HEK293 (cell line): ENCODE results near the gene AIPL1.

Experiments
- CTCF ChIA-PET: fragments of 350-600 bp; formaldehyde crosslinking; extraction: SDS; loops from one replicate; lab custom pipeline; 2021; ENCODE audit warnings: antibody characterized with exemption; lab: Yijun Ruan, JAX
- POLR2A ChIA-PET: fragments of 300-600 bp; formaldehyde crosslinking; extraction: SDS; loops from one replicate; lab custom pipeline; 2020; ENCODE audit warnings: antibody characterized with exemption, inconsistent platforms; lab: Yijun Ruan, JAX
- H3K27ac ChIP-seq: fragments of 200-500 bp; sonication (Bioruptor generic); 2 replicates; pipeline ENCODE4 v1.5.1; 2014; ENCODE audit warnings: low read depth, low read length, control low read depth, inconsistent platforms; ENCODE audit errors: extremely low read depth
- H3K36me3 ChIP-seq, 2 experiments: fragments of 200-500 bp in 1 of 2; sonication (Bioruptor generic) in 1 of 2; 1 replicate in 1 of 2; 2 replicates in 1 of 2; pipeline ENCODE4 v1.5.1; 2014 to 2017; ENCODE audit warnings: inconsistent platforms in 2 of 2, low read length in 2 of 2; ENCODE audit not compliant: control insufficient read depth in 2 of 2, insufficient read depth in 1 of 2
- H3K4me1 ChIP-seq: fragments of 200-500 bp; sonication (Bioruptor generic); 2 replicates; pipeline ENCODE4 v1.5.1; 2014; ENCODE audit warnings: mild to moderate bottlenecking, low read length, inconsistent platforms; ENCODE audit not compliant: control insufficient read depth, insufficient read depth
- H3K4me3 ChIP-seq: 2 replicates; pipeline ENCODE4 v1.5.1; 2011; ENCODE audit warnings: low read depth, mild to moderate bottlenecking, control low read depth, low read length, moderate library complexity
- H3K9me3 ChIP-seq: fragments of 200-500 bp; sonication (Bioruptor generic); 2 replicates; pipeline ENCODE4 v1.5.1; 2014; ENCODE audit warnings: low read depth, low read length, inconsistent platforms; ENCODE audit not compliant: control insufficient read depth, insufficient read depth
- ATF2 ChIP-seq: fragments of 450-650 bp; formaldehyde crosslinking; IDR thresholded peaks from 2 replicates; pipeline ENCODE4 v1.5.1; 2016; ENCODE audit warnings: missing biosample characterization, missing genetic modification characterization, low read depth
- EGR2 ChIP-seq: fragments of 450-650 bp; formaldehyde crosslinking; IDR thresholded peaks from 2 replicates; pipeline ENCODE4 v1.5.1; 2016; ENCODE audit warnings: low read depth, missing biosample characterization, missing genetic modification characterization
- GLIS1 ChIP-seq: fragments of 450-650 bp; formaldehyde crosslinking; IDR thresholded peaks from 2 replicates; pipeline ENCODE4 v1.5.1; 2016; ENCODE audit warnings: missing biosample characterization, missing genetic modification characterization
- KLF7 ChIP-seq: fragments of 450-650 bp; formaldehyde crosslinking; IDR thresholded peaks from 2 replicates; pipeline ENCODE4 v1.5.1; 2016; ENCODE audit warnings: missing biosample characterization, missing genetic modification characterization, borderline replicate concordance
- OVOL3 ChIP-seq: fragments of 450-650 bp; formaldehyde crosslinking; IDR thresholded peaks from 2 replicates; pipeline ENCODE4 v1.5.1; 2016; ENCODE audit warnings: missing biosample characterization, missing genetic modification characterization
- PRDM1 ChIP-seq: fragments of 450-650 bp; formaldehyde crosslinking; IDR thresholded peaks from 2 replicates; pipeline ENCODE4; 2016; ENCODE audit warnings: missing biosample characterization, missing genetic modification characterization
- RBAK ChIP-seq: fragments of 450-650 bp; formaldehyde crosslinking; IDR thresholded peaks from 2 replicates; pipeline ENCODE4 v1.5.1; 2016; ENCODE audit warnings: missing biosample characterization, missing genetic modification characterization
- SCRT1 ChIP-seq: fragments of 450-650 bp; formaldehyde crosslinking; IDR thresholded peaks from 2 replicates; pipeline ENCODE4 v1.5.1; 2016; ENCODE audit warnings: missing biosample characterization, missing genetic modification characterization, borderline replicate concordance
- TCF7L2 ChIP-seq: IDR thresholded peaks from 2 replicates; pipeline ENCODE4 v1.6.1; 2011; ENCODE audit warnings: low read depth, mild to moderate bottlenecking, inconsistent platforms, low read length, moderate library complexity, borderline replicate concordance
- ZFHX2 ChIP-seq: fragments of 450-650 bp; formaldehyde crosslinking; conservative IDR thresholded peaks from 2 replicates; pipeline ENCODE4 v1.5.1; 2016; ENCODE audit warnings: missing biosample characterization, missing genetic modification characterization
- ZFP3 ChIP-seq: fragments of 450-650 bp; formaldehyde crosslinking; IDR thresholded peaks from 2 replicates; pipeline ENCODE4 v1.5.1; 2016; ENCODE audit warnings: low read depth, missing biosample characterization, missing genetic modification characterization
- ZNF132 ChIP-seq: fragments of 450-650 bp; formaldehyde crosslinking; IDR thresholded peaks from 2 replicates; pipeline ENCODE4 v1.5.1; 2017; ENCODE audit warnings: missing biosample characterization, missing genetic modification characterization, borderline replicate concordance
- ZNF146 ChIP-seq: fragments of 450-650 bp; formaldehyde crosslinking; IDR thresholded peaks from 2 replicates; pipeline ENCODE4 v1.5.1; 2016; ENCODE audit warnings: missing biosample characterization, missing genetic modification characterization
- ZNF157 ChIP-seq: fragments of 450-650 bp; formaldehyde crosslinking; IDR thresholded peaks from 2 replicates; pipeline ENCODE4 v1.5.1; 2016; ENCODE audit warnings: missing biosample characterization, missing genetic modification characterization
- ZNF174 ChIP-seq: fragments of 450-650 bp; formaldehyde crosslinking; IDR thresholded peaks from 2 replicates; pipeline ENCODE4 v1.5.0; 2017; ENCODE audit warnings: missing biosample characterization, mild to moderate bottlenecking, missing genetic modification characterization
- ZNF19 ChIP-seq: fragments of 450-650 bp; formaldehyde crosslinking; IDR thresholded peaks from 2 replicates; pipeline ENCODE4; 2016; ENCODE audit warnings: missing biosample characterization, missing genetic modification characterization, low read depth
- ZNF239 ChIP-seq: fragments of 450-650 bp; formaldehyde crosslinking; IDR thresholded peaks from 2 replicates; pipeline ENCODE4 v1.5.1; 2016; ENCODE audit warnings: missing biosample characterization, missing genetic modification characterization
- ZNF266 ChIP-seq: fragments of 450-650 bp; formaldehyde crosslinking; IDR thresholded peaks from 2 replicates; pipeline ENCODE4 v1.5.1; 2016; ENCODE audit warnings: missing biosample characterization, missing genetic modification characterization, low read depth
- ZNF292 ChIP-seq: fragments of 450-650 bp; formaldehyde crosslinking; IDR thresholded peaks from 2 replicates; pipeline ENCODE4 v1.5.1; 2016; ENCODE audit warnings: low read depth, missing biosample characterization, missing genetic modification characterization, borderline replicate concordance
- ZNF37A ChIP-seq: fragments of 450-650 bp; IDR thresholded peaks from 2 replicates; pipeline ENCODE4 v1.5.1; 2018; ENCODE audit warnings: missing biosample characterization, missing genetic modification characterization
- ZNF473 ChIP-seq: fragments of 450-650 bp; formaldehyde crosslinking; IDR thresholded peaks from 2 replicates; pipeline ENCODE4 v1.5.1; 2017; ENCODE audit warnings: missing biosample characterization, missing genetic modification characterization
- ZNF548 ChIP-seq: fragments of 450-650 bp; formaldehyde crosslinking; IDR thresholded peaks from 2 replicates; pipeline ENCODE4 v1.5.1; 2016; ENCODE audit warnings: missing biosample characterization, missing genetic modification characterization
- ZNF580 ChIP-seq: fragments of 450-650 bp; formaldehyde crosslinking; IDR thresholded peaks from 2 replicates; pipeline ENCODE4 v1.5.1; 2016; ENCODE audit warnings: missing biosample characterization, missing genetic modification characterization
- ZNF639 ChIP-seq: fragments of 450-650 bp; formaldehyde crosslinking; IDR thresholded peaks from 2 replicates; pipeline ENCODE4 v1.5.1; 2016; ENCODE audit warnings: missing biosample characterization, missing genetic modification characterization
- ZNF701 ChIP-seq: fragments of 450-650 bp; formaldehyde crosslinking; IDR thresholded peaks from 2 replicates; pipeline ENCODE4 v1.5.1; 2016; ENCODE audit warnings: missing biosample characterization, missing genetic modification characterization
- ZNF76 ChIP-seq: fragments of 450-650 bp; formaldehyde crosslinking; IDR thresholded peaks from 2 replicates; pipeline ENCODE4; 2016; ENCODE audit warnings: low read depth, missing biosample characterization, missing genetic modification characterization, borderline replicate concordance
- ZNF785 ChIP-seq: fragments of 450-650 bp; formaldehyde crosslinking; IDR thresholded peaks from 2 replicates; pipeline ENCODE4 v1.5.1; 2016; ENCODE audit warnings: missing biosample characterization, missing genetic modification characterization
- TF ChIP-seq, protein P1 (sequence below): fragments of 450-650 bp; formaldehyde crosslinking; IDR thresholded peaks from 2 replicates; pipeline ENCODE4; 2016; ENCODE audit warnings: missing biosample characterization, missing genetic modification characterization

The AIPL1 gene

GRCh38 chr17:6462692-6463091 lies 27.8 kb upstream of the AIPL1 start:
- ChIA-PET CTCF (interaction anchor here (0.6 to 0.9 kb wide), 3 partner anchors 9 to 870 kb away, joined by 5 to 6 read pairs (median 5); no protein-coding TSS in a partner anchor), POLR2A (interaction anchor here (1.4 kb wide), 1 partner anchor 18 kb away, joined by 3 read pairs; the partner anchor contains the start of gene PIMREG)
- Histone ChIP-seq H3K4me3 (no peak overlapping the region), H3K27ac (no peak overlapping the region), H3K4me1 (no peaks in the 10 kb centered on the region), H3K36me3 (no peaks in the 10 kb centered on the region), H3K9me3 (no peaks in the 10 kb centered on the region)
- TF ChIP-seq SCRT1 (tag by site-specific recombination) (no peak), ZNF132 (tag by site-specific recombination) (no peak), ZNF146 (no peak), ATF2 (tag by site-specific recombination) (no peak), TCF7L2 (no peak)
- TF ChIP-seq, protein P1, sequence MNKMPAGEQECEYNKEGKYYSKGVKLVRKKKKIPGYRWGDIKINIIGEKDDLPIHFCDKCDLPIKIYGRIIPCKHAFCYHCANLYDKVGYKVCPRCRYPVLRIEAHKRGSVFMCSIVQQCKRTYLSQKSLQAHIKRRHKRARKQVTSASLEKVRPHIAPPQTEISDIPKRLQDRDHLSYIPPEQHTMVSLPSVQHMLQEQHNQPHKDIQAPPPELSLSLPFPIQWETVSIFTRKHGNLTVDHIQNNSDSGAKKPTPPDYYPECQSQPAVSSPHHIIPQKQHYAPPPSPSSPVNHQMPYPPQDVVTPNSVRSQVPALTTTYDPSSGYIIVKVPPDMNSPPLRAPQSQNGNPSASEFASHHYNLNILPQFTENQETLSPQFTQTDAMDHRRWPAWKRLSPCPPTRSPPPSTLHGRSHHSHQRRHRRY (tag by site-specific recombination): no peak

- CTCF ChIA-PET: interaction anchor here (0.6 to 0.9 kb wide), 3 partner anchors 8 to 869 kb away, joined by 5 to 6 read pairs (median 5); no protein-coding TSS in a partner anchor
- Histone ChIP-seq H3K4me1 (no peaks in the 10 kb centered on the region), H3K27ac (no peak overlapping the region), H3K36me3 (no peaks in the 10 kb centered on the region), H3K9me3 (no peaks in the 10 kb centered on the region), H3K4me3 (no peak overlapping the region)
- POLR2A ChIA-PET: interaction anchor here (1.4 kb wide), 1 partner anchor 18 kb away, joined by 3 read pairs; the partner anchor contains the start of gene PIMREG
- TF ChIP-seq ZNF292: no peak
- no peak for TF ChIP-seq ZNF19
- no peak for TF ChIP-seq ZNF239
- no peak for TF ChIP-seq SCRT1 (tag by site-specific recombination)
- TF ChIP-seq ZNF473 (tag by site-specific recombination): no peak
- TF ChIP-seq EGR2 (tag by site-specific recombination): peak; percentile 52
- peak; percentile 54 for TF ChIP-seq ZFHX2 (tag by site-specific recombination)
- TF ChIP-seq PRDM1 (tag by site-specific recombination): 0 out of 2 replicates have a peak, but pooled peaks have one; percentile 12
- TF ChIP-seq GLIS1 (tag by site-specific recombination): no peak
- no peak for TF ChIP-seq ZNF701 (tag by site-specific recombination)
Measured at GRCh38 chr17:6461792-6462524, 27.0 kb upstream of the AIPL1 start.

- Histone ChIP-seq H3K36me3 (no peaks in the 10 kb centered on the region), H3K4me1 (no peaks in the 10 kb centered on the region), H3K4me3 (no peak overlapping the region), H3K27ac (no peak overlapping the region), H3K9me3 (no peaks in the 10 kb centered on the region)
- ChIA-PET POLR2A (no interaction called here), CTCF (no interaction called here)
- TF ChIP-seq ZFP3 (tag by site-specific recombination) (no peak), ZNF266 (tag by site-specific recombination) (no peak), ZNF548 (tag by site-specific recombination) (no peak), OVOL3 (tag by site-specific recombination) (no peak), ZNF639 (tag by site-specific recombination) (no peak), ZNF580 (tag by site-specific recombination) (no peak), ZNF157 (no peak), ZNF174 (tag by site-specific recombination) (no peak), ZNF76 (no peak), RBAK (tag by site-specific recombination) (no peak), KLF7 (tag by site-specific recombination) (no peak), TCF7L2 (no peak), ZNF37A (tag by site-specific recombination) (no peak), ZNF785 (tag by site-specific recombination) (no peak)
Measured at GRCh38 chr17:6461246-6461645, 26.3 kb upstream of the AIPL1 start.
